HG03520 (cell line): ENCODE measurements around the gene BTNL9.
"Not testable (repeated sequence)": the region's sequence is repeated elsewhere in the genome, so short reads cannot be mapped to it uniquely, and the experiment has no call there.

Experiments used
- ATAC-seq: cut with Tn5 transposase; IDR thresholded peaks from one replicate; pipeline ENCODE4 v1.9.1; 2021; ENCODE audit warnings: mild to moderate bottlenecking, moderate library complexity; ENCODE audit not compliant: unreplicated experiment

The BTNL9 gene

GRCh38 chr5:181039931-181040630, at the start of gene BTNL9:
TSS of gene BTNL9 (plus strand) at chr5:181040266. CDS start at chr5:181045490, 5,224 bp downstream.
- ATAC-seq: no peak

- no peak for ATAC-seq
These were observed 49.2 kb upstream of the BTNL9 start for GRCh38 chr5:180990882-180991242.

GRCh38 chr5:181001947-181002346, 38.1 kb upstream of the BTNL9 start:
- ATAC-seq: no peak

- ATAC-seq: no peak
These were observed 34.3 kb upstream of the BTNL9 start for GRCh38 chr5:181005791-181006190.

GRCh38 chr5:181008136-181008535, 31.9 kb upstream of the BTNL9 start:
- no peak for ATAC-seq

- ATAC-seq: not testable (repeated sequence)
These were observed 30.0 kb upstream of the BTNL9 start for GRCh38 chr5:181010018-181010417.

- ATAC-seq: not testable (repeated sequence)
These were observed 25.4 kb upstream of the BTNL9 start for GRCh38 chr5:181014654-181015053.

GRCh38 chr5:181017448-181017847, 22.6 kb upstream of the BTNL9 start:
- ATAC-seq: not testable (repeated sequence)

- ATAC-seq: no peak
These were observed 19.4 kb upstream of the BTNL9 start for GRCh38 chr5:181020688-181021087.

GRCh38 chr5:181024245-181025064, 15.6 kb upstream of the BTNL9 start:
- no peak for ATAC-seq

- ATAC-seq: no peak
These were observed 12.5 kb upstream of the BTNL9 start for GRCh38 chr5:181027452-181028031.

- no peak for ATAC-seq
These were observed 11.8 kb upstream of the BTNL9 start for GRCh38 chr5:181028032-181028819.

- ATAC-seq: no peak
These were observed 8.3 kb upstream of the BTNL9 start for GRCh38 chr5:181031716-181032115.

GRCh38 chr5:181035991-181036815, 3.9 kb upstream of the BTNL9 start:
- no peak for ATAC-seq

- ATAC-seq: no peak
These were observed 3.2 kb upstream of the BTNL9 start for GRCh38 chr5:181036816-181037364.

- ATAC-seq: no peak
These were observed 2.7 kb upstream of the BTNL9 start for GRCh38 chr5:181037365-181037861.

- no peak for ATAC-seq
These were observed 595 bp upstream of the BTNL9 start for GRCh38 chr5:181039471-181039870.

- no peak for ATAC-seq
These were observed 522 bp downstream of the BTNL9 start for GRCh38 chr5:181040631-181040945.

- ATAC-seq: no peak
These were observed 977 bp downstream of the BTNL9 start for GRCh38 chr5:181041043-181041442.
